ENCODE results near the gene ALG12.

ALG12 gene

DNA sequence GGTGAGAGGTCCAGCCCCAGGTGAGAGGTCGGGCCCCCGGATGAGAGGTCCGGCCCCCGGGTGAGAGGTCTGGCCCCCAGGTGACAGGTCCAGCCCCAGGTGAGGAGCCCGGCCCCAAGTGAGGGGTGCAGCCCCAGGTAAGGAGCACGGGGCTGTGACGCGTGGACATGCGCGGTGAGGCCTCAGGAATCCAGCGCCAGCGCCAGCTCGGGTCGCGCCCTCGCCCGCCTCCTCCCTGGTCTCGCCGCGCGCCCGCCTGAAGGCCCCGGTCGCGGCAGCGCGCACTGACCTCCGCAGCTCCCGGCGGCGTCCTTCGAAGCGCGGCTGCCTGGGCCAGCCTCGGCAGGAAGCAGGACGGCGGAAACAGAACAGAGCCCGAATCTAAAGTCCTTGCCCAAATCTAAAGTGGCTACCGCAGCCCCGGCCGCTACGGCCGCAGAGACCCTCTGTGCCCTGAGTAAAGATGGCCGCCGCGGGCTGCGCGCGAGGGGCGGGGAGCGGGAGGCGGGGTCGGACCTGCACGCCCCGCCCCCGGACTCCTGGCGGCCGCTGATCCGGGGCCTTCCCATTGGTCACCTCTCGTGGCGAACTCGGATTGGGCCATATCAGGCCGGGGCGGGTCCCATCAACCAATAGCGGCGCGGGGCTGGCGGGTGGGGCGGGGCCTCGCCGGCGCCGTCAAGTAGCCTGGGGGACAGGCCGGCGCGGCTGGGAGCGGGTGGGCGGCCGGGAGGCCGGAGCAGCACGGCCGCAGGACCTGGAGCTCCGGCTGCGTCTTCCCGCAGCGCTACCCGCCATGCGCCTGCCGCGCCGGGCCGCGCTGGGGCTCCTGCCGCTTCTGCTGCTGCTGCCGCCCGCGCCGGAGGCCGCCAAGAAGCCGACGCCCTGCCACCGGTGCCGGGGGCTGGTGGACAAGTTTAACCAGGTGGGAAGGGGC is at the start of gene ALG12, which contains the start of gene CRELD2:
TSS of gene ALG12 (minus strand) at position 465 of the 937 bp plus-strand sequence. CDS start 4,673 bp downstream, outside the sequence.
TSS of gene CRELD2 (plus strand) at position 661 of the 937 bp plus-strand sequence. CDS start at position 797, 136 bp downstream.
- DNase-seq: peak; percentile 93

DNA sequence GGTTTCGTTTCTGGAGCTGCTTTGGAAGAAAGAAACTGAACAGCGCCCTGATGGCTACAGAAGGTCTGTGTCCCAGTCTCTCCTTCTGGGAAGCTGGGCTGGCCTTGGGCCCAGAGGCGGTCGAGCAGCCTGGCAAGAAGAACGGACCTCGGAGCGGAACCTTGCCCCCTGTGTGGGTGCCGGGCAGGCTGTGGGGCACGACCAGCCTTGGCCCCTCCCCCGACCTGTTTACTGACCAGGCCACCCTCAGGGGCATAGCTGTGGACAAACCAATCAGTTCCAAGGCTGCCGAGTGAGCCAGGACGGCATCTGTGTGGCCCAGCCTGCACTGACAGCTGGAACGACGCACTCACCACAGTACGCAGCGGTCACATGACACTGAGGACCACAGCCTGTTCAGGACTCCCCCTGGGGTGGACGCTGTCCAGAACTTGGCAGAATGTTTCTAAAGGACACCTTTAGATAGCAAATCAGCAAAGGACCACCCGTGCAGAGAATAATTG is 49.5 kb upstream of the ALG12 start:
- DNase-seq: no peak

DNA sequence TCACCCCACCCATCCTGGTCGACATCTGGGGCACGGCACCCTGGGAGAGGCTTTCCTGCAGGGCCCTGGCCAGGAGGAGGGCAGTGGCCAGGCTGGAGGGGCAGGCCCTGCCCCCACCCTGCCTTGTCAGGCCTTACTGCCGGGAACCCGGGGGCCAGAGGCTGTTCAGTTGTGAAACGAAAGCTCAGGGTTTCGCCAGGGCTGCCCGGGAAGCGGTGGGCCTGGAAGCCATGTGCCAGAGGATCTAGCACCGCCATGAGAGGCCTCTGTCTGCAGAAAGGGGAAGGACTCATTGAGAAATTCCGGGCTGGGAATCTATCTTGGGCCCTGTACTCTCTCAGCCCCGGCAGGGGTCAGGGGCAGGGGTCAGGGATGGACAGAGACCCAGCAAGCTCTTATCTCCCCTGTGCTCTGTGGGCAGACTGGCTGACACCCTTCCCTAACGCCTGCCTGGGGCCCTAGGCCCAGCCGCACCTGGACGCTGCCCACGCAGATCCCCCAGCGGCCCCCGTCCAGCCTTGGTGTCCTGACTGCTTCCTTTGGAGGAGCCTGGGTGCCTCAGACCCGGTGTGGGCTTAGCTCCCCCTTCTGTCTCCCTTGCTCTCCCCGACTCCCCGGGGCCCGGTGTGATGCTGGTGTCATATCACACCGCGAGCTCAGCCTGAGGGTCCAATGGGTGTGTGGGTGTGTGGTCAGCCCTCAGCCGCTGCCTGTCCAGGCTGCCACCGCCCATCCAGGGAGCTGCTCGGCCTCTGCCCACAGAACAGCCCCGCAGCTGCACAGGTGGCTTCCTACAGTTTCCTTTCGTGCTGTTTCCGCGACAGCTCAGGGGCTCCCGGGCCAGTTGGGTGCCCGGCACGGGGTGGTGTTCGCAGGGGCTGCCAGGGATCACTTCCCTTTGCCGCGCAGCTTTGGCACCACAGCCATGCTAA is 48.8 kb upstream of the ALG12 start:
- DNase-seq: no peak

DNA sequence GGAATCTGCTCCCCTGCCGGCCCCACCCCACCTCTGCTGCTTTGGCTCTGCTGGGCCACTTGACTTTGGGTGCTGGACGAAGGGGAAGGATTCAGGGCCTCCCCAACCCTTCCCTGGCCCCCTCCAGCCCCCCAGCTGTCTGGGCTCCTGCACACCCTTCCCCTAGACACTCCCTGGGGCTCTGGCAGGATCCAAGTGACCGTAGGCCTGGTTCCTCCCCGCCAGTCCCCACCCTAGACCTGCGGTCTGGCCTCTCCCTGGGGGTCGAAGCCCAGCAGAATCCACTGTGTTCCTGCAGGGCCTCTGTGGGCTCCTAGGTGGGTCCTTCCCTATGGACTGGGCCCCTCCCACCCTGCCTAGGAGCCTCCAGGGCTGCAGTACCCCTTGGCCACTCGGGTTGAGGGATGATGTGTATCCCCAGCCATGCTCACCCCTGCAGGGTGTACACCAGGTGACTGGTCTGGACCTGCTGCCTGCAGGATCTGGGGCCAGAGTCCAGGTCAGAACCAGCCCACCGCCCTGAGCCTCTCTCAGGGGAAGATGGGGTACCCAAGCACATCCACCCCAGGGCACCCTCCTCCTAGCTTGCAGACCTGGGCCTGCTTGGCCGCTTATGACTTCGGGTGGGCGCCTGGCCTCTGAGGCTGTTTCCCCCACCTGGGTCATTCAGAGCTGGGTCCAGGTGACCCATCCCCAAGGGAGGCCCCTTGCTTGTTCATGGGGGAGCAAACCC is 48.0 kb upstream of the ALG12 start:
- no peak for DNase-seq

DNA sequence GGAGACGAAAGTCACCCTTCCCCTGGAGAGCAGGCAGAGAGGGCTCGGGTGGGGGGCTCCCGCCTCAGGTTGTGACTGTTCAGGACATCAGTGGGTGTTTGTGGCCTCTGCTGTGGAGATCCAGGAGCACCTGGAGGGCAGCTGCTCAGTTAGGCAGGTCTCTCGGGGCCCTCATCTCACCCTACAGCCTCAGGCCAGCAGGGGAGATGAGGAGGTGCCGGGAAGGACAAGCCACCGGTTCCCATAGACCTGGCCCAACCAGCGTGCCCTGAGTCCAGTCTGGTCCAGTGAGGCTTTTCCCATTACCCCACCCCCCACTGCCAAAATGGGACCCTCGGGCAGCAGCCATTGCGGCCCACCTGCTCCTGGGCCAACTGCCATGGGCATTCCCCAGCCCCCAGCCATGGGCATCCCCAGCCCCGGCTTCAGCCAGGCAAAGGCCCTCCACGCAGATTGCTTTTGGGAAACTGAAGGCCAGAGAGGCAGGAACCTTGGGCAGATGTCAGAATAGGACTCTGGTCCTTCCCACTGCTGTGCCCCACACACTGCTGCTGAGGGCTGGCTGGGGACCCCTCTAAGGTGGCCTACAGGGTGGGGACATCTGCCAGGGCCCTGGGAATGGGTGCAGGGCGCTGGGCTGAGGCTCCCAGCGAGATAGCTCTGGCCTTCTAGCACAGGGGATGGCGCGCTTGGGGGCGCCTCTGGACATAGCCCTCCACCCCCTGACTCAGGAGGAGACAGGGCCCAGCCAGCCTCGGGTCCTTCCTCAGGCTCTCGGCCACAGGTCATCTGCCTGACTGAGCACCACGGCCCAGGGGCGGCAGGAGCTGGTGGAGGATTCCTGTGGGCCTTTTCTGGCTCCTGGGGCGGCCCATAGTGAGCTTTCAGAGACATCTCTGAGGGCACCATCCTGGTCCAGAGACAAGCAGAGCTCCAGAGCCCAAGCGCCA is 47.1 kb upstream of the ALG12 start:
- DNase-seq: no peak

DNA sequence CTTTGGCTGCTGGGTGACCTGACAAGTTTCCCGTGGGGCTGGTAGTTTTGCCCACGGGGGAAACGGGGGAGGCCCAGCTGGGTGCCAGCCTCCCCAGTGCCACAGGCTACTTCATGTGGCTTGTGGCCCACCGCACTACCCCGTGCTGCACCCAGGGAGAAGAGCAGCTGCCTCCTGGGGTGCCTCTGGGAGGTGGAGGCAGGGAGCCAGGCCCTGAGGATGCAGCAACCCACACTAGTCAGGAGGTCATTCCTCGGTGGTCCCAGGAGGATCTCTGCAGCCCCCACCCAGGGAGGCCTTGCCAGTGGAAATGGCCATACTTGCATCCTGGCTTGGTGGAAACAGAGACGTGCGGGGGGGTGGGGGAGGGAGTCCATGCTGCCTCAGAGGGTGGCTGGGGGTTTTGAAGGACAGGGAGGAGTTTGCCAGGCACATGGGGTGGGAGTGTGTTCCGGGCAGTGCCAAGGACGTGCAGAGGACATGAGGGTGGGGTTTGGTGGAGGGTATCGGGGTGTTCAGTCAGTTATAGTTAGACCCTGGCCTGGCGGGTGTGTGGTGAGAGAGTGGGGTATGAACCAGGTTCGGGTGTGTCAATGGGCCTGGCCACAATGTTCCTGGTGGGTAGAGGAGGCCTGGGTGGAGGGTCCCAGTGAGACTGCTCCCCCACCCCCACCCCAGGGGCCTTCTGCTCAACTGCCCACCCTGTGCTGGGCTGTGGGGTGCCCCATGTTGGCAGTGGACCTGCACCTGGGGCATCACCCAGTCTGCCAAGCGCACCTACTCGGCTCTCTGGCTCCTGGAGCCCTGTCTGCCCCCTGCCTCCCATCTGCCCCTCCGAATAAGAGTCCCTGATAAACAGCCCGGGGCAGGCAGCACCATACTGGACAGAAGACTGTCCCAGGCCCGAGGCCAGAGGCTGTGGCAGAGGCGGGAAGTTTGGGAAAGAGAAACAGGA is 46.2 kb upstream of the ALG12 start:
- no peak for DNase-seq

DNA sequence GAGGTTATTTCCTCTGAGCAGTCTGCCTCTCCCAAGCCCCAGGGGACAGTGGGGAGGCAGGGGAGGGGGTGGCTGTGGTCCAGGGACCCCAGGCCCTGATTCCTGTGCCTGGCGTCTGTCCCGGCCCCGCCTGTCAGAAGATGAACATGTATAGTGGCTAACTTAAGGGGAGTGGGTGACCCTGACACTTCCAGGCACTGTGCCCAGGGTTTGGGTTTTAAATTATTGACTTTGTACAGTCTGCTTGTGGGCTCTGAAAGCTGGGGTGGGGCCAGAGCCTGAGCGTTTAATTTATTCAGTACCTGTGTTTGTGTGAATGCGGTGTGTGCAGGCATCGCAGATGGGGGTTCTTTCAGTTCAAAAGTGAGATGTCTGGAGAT is 45.4 kb upstream of the ALG12 start:
- DNase-seq: no peak

DNA sequence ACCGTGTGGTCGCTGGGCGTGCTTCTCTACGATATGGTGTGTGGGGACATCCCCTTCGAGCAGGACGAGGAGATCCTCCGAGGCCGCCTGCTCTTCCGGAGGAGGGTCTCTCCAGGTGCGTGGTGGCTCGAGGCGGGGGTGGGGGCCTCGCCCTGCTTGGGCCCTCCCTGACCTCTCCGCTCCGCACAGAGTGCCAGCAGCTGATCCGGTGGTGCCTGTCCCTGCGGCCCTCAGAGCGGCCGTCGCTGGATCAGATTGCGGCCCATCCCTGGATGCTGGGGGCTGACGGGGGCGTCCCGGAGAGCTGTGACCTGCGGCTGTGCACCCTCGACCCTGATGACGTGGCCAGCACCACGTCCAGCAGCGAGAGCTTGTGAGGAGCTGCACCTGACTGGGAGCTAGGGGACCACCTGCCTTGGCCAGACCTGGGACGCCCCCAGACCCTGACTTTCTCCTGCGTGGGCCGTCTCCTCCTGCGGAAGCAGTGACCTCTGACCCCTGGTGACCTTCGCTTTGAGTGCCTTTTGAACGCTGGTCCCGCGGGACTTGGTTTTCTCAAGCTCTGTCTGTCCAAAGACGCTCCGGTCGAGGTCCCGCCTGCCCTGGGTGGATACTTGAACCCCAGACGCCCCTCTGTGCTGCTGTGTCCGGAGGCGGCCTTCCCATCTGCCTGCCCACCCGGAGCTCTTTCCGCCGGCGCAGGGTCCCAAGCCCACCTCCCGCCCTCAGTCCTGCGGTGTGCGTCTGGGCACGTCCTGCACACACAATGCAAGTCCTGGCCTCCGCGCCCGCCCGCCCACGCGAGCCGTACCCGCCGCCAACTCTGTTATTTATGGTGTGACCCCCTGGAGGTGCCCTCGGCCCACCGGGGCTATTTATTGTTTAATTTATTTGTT is 44.8 kb upstream of the ALG12 start:
- no peak for DNase-seq

DNA sequence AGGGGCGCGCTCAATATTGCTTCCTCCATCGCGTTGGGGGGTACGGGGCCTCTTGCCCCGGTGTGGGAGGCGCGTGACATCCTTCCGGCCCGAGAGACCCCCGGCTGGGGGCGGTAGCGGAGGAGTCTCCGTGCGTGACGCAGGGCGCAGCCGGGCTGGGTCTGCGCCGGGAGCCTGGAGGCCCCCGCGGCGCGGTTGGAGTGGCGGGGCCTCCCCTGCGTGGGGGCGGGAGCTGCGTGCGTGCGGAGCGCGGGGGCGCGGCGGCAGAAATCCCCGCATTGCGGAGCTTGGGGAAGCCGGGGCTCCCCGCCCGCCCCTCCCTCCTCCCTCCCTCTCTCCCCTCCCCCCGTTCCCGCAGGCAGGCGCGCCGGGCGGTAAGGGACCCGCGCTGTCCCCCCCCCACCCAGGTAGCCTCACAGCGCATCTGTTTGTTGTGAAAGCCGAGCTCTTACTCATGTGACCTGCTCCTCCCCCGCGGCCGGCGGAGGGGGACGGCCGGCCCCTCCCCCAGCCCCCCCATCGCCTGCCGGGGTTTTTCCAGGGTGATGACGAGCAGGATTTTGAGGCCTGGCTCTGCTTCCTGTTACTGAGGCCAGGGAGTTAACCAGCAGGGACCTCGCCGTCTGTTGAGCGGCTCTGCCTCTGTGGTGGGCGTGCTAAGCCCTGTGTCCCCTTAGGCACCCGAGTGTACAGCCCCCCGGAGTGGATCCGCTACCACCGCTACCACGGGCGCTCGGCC is 43.9 kb upstream of the ALG12 start:
- peak; percentile 85 for DNase-seq

DNA sequence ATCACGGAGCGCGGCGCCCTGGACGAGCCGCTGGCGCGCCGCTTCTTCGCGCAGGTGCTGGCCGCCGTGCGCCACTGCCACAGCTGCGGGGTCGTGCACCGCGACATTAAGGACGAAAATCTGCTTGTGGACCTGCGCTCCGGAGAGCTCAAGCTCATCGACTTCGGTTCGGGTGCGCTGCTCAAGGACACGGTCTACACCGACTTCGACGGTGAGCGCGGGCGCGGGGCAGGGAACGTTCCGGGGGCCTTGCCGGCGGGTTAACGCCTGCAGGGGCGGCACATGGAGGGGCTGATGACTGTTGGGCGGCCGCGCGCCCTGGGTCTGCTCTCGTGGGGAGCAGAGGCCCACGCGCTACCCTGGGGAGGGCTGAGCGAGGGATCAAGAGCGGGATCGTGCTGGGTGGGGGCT is 43.4 kb upstream of the ALG12 start:
- no peak for DNase-seq

DNA sequence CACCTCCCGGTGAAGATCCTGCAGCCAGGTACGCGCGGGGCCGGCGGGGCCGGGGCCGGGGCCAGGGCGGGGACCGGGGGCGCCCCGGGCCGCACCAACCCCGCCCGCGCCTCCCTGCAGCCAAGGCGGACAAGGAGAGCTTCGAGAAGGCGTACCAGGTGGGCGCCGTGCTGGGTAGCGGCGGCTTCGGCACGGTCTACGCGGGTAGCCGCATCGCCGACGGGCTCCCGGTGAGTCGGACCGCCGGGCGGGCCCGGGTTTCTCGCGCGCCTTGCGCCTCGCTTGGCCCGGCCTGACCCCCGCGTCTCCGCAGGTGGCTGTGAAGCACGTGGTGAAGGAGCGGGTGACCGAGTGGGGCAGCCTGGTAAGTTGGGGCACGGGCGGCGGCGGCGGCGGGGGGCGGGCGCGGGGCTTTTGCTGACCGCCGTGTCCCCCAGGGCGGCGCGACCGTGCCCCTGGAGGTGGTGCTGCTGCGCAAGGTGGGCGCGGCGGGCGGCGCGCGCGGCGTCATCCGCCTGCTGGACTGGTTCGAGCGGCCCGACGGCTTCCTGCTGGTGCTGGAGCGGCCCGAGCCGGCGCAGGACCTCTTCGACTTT is 42.9 kb upstream of the ALG12 start:
- peak; percentile 25 for DNase-seq

DNA sequence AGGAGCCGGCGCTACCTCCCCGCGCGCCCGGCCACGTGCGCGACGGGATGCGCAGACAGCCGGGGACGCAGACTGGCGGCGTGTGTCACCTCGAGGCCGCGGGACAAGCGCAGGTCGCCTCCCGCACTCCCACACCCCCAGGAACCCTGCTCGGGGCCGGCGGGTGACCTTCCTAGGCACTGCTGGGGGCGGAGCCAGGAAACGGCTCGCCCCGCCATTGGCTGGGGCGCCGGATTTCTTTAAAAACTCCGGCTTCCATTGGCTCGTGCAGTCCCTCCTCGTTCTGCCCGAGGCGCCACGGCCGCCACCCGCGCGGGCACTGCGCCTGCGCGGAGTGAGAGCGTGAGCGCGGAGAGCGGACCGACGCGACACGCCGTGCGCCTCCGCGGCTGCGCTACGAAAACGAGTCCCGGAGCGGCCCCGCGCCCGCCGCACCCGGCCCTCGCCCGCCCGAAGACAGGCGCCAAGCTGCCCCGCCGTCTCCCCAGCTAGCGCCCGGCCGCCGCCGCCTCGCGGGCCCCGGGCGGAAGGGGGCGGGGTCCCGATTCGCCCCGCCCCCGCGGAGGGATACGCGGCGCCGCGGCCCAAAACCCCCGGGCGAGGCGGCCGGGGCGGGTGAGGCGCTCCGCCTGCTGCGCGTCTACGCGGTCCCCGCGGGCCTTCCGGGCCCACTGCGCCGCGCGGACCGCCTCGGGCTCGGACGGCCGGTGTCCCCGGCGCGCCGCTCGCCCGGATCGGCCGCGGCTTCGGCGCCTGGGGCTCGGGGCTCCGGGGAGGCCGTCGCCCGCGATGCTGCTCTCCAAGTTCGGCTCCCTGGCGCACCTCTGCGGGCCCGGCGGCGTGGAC is 42.1 kb upstream of the ALG12 start, which contains the start of gene PIM3:
TSS of gene PIM3 (plus strand) at position 614 of the 846 bp plus-strand sequence. CDS start at position 790, 176 bp downstream.
- DNase-seq: peak; percentile 95

DNA sequence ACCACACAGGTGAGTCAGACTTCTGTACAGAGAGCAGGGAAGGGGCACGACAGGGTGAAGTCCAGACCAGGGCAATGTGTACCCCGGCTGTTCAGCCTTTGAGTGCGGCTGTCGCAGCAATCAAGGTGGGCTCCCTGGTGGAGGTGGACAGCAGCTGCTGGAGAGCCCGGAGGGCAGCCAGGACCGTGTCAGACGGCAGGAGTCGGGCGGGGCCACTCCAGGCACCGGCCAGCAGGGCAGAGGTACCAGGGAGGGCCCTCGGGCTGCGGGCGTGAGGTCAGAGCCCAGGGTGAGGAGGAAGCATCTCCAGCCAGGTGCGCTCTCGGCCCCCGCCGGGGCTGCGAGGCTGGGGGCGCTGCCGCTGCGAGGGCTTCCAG is 41.5 kb upstream of the ALG12 start:
- DNase-seq: no peak

DNA sequence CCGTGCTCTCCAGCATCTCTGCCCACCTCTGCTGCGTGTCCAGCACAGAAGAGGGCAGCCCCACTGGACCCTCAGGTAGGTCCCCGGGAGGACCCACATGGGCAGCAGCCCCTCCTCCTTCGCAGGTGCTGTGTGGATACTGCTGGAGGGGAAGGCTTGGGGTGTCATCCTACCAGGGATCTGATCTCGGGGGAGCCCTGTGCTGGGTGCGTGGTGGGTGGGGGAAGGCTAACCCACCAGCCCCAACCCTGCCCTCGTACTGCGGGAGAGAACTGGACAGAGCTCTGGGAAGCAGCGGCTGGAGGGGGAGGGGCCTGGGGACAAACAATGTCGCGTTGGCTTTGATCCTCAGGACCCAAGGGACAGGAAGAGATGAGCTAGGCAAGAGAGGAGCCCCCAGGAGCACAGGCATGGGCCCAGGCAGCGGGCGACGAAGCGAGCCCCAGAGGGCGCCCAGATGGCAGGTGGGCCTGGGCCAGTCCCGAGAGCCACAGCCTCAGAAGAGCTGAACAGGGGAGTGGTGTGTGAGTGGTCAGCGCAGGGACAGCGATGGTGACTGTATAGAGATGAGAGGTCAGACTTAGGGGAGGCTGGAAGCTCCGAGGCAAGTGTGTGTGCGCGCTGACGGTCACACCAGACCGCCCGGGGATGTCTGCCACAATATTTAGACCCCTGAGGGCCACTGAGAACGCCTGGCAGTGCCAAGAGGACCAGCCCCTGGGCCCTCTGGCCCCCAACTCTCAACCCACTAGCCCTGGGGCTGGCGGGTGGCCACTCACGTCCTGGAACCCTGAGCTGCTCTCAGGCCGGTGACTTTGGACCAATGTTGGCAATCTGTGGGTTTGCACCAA is 40.9 kb upstream of the ALG12 start:
- no peak for DNase-seq

DNA sequence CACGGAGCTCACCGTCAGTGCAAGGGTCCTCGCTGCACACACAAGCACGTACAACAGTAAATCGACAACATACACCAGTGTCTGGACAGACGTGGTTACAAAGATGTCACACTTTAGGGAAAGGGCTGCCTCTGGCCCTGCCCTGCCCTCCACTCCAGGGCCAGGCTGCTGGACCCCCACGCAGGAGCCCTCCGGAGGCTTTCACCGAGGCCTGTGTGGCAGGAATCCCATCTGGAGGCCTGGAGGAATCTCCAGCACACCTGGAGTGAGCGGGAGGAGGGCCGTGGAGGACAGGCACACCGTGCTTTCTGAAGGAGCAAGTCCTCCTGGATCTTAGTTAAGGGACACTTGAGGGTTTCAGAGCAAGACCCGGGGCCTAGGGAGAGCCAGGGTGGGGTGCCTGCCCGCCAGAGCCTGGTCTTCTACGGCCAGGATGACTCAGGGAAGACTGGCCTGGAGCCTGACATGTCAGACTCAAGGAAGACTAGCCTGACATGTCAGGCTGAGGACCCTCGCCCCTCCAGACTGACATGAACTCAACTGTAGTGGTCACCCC is 40.2 kb upstream of the ALG12 start:
- DNase-seq: no peak

All from NCI-H345 (cell line).